Panc1 (cell line): ENCODE results near the gene ELOVL2.

ENCODE experiments used
- POLR2AphosphoS5 ChIP-seq: IDR thresholded peaks from 2 replicates; pipeline ENCODE4 v1.6.1; 2012; ENCODE audit warnings: mild to moderate bottlenecking, low read depth, low read length, moderate library complexity
- SIN3A ChIP-seq: IDR thresholded peaks from 2 replicates; pipeline ENCODE4 v1.6.1; 2012; ENCODE audit warnings: low read depth, mild to moderate bottlenecking, low read length, moderate library complexity, borderline replicate concordance; ENCODE audit not compliant: insufficient read depth
- TCF7L2 ChIP-seq: IDR thresholded peaks from 2 replicates; pipeline ENCODE4 v1.6.1; 2011; ENCODE audit warnings: mild to moderate bottlenecking, low read depth, low read length, inconsistent platforms
- TF ChIP-seq, protein P1 (sequence below): fragments of 450-650 bp; IDR thresholded peaks from 2 replicates; pipeline ENCODE4 v1.5.1; 2017; ENCODE audit warnings: mild to moderate bottlenecking
- TF ChIP-seq, protein P2 (sequence below), 2 experiments: IDR thresholded peaks; 2 replicates each; pipeline ENCODE4 v1.6.1; 2011 to 2012; ENCODE audit warnings: low read depth in 2 of 2, control low read depth in 1 of 2, low read length in 1 of 2, mild to moderate bottlenecking in 1 of 2, moderate library complexity in 1 of 2; ENCODE audit not compliant: insufficient read depth in 1 of 2

DNA sequence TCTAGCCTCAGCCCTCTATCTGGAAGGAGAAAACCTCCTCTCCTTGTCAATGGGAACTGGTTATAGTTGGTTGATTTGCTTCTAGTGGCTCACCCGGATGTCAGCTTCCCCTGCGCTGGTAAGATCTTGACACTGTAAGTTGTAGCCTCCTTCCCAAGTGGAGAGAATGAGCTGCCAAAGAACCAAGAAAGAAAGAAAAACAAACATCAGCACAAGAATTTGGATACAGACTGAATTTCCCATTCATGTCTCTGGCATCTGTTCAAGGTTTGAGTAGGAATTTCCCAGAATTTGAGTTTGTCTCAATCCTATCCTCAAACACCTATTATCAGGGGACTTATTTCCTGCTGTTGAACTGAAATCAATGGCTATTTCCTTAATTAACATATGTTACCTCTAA, 44.1 kb downstream of the ELOVL2 start:
- TF ChIP-seq POLR2AphosphoS5 (no peak), SIN3A (no peak), TCF7L2 (no peak)
- TF ChIP-seq, protein P1, sequence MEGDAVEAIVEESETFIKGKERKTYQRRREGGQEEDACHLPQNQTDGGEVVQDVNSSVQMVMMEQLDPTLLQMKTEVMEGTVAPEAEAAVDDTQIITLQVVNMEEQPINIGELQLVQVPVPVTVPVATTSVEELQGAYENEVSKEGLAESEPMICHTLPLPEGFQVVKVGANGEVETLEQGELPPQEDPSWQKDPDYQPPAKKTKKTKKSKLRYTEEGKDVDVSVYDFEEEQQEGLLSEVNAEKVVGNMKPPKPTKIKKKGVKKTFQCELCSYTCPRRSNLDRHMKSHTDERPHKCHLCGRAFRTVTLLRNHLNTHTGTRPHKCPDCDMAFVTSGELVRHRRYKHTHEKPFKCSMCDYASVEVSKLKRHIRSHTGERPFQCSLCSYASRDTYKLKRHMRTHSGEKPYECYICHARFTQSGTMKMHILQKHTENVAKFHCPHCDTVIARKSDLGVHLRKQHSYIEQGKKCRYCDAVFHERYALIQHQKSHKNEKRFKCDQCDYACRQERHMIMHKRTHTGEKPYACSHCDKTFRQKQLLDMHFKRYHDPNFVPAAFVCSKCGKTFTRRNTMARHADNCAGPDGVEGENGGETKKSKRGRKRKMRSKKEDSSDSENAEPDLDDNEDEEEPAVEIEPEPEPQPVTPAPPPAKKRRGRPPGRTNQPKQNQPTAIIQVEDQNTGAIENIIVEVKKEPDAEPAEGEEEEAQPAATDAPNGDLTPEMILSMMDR, result no peak
- TF ChIP-seq, protein P2, sequence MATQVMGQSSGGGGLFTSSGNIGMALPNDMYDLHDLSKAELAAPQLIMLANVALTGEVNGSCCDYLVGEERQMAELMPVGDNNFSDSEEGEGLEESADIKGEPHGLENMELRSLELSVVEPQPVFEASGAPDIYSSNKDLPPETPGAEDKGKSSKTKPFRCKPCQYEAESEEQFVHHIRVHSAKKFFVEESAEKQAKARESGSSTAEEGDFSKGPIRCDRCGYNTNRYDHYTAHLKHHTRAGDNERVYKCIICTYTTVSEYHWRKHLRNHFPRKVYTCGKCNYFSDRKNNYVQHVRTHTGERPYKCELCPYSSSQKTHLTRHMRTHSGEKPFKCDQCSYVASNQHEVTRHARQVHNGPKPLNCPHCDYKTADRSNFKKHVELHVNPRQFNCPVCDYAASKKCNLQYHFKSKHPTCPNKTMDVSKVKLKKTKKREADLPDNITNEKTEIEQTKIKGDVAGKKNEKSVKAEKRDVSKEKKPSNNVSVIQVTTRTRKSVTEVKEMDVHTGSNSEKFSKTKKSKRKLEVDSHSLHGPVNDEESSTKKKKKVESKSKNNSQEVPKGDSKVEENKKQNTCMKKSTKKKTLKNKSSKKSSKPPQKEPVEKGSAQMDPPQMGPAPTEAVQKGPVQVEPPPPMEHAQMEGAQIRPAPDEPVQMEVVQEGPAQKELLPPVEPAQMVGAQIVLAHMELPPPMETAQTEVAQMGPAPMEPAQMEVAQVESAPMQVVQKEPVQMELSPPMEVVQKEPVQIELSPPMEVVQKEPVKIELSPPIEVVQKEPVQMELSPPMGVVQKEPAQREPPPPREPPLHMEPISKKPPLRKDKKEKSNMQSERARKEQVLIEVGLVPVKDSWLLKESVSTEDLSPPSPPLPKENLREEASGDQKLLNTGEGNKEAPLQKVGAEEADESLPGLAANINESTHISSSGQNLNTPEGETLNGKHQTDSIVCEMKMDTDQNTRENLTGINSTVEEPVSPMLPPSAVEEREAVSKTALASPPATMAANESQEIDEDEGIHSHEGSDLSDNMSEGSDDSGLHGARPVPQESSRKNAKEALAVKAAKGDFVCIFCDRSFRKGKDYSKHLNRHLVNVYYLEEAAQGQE (IDR thresholded peaks at IDR 0.05; ENCODE audit: insufficient read depth in 1 of 2, low read depth in 2 of 2, low read length in 1 of 2), result no peak
